ENCODE measurements around the gene LRRC3.

The LRRC3 gene

DNA sequence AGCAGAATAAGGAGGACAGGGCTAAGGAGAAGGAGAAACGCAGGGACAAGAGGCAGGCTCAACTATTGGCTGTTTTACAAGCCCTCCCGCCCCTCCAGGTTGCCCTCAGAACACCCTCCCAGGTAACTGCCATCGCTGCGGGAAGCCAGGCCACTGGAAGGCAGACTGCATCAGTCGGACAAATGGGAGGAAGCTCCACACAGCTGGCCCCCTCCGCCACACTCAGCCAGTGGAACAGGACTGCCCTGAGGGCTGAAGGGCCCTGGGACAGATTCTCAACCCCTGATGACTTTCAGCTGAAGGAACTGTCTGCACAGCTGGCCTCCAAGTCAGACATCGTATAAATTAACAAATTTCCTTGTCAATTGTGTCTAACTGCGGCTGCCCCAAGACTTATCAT is 21.8 kb downstream of the LRRC3 start:
- DNase-seq (ENCODE audit: low read depth in 4 of 4, low spot score in 1 of 4), result no peak

DNA sequence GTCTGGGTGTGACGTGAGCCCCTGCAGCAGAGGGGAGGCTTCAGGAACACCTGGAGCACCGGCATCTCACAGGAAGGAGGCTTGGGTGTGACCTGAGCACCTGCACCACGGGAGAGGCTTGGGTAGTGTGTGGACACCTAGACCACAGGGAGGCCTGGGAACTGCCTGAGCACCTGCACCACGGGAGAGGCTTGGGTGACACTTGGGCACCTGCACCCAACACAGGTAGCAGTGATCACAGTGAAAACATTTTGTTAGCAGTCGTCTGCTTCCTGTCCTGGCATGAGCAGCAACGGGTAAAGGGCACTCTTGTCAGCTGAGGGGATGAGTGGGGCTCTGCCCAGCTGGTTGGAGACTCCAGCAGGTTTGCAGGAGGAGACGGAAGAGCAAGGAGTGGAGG is 22.4 kb downstream of the LRRC3 start:
- no peak for DNase-seq (ENCODE audit: low read depth in 4 of 4, low spot score in 1 of 4)

DNA sequence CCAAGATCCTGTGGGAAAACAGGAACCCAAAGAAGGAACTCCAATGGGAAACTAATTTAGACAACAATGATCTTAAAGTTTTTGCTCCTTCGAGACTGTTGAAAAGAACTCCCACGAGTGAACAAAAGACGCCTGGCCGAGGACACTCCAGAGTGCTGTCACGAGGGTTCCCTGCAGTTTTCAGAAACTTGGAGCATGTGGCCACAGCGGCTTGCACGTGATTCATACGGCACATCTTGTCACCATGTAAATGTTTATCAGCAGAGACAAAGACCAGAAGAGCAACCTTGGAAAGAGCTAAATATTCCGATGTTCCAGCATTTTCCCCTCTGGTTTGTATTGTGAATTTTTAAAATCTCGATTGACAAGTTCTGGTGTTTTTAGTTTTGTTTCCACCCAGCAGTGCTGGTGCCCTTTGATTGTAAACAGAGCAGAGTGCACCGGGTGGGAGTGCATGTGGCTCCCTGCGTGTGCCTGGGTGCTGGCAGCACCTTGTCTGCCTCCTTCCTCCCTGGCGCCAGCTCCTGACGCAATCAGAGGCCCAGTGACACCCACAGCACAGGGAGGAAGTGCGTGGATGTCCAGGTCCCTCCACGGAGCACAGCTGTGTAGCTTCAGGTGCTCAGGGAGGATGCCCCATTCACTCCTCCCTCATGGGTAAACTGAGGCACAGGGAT is 23.0 kb downstream of the LRRC3 start:
- no peak for DNase-seq (ENCODE audit: low read depth in 4 of 4, low spot score in 1 of 4)

DNA sequence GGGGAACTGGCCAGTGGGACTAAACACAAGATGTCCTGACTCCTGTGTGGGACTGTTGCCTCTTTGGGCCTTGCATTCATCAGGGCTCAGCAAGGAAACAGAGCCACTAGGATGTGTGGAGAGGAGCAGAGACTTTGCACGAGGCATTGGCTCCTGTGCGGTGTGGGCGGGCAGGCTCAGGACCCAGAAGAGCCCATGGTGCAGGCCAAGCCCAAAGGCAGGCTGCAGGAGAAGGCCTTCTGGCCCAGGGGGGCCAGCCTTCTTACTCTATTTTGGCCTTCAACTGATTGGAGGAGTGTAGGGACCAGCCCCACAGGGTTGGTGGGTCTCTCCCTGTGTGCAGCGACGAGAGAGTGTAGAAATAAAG is 23.5 kb downstream of the LRRC3 start:
- no peak for DNase-seq (ENCODE audit: low read depth in 4 of 4, low spot score in 1 of 4)

DNA sequence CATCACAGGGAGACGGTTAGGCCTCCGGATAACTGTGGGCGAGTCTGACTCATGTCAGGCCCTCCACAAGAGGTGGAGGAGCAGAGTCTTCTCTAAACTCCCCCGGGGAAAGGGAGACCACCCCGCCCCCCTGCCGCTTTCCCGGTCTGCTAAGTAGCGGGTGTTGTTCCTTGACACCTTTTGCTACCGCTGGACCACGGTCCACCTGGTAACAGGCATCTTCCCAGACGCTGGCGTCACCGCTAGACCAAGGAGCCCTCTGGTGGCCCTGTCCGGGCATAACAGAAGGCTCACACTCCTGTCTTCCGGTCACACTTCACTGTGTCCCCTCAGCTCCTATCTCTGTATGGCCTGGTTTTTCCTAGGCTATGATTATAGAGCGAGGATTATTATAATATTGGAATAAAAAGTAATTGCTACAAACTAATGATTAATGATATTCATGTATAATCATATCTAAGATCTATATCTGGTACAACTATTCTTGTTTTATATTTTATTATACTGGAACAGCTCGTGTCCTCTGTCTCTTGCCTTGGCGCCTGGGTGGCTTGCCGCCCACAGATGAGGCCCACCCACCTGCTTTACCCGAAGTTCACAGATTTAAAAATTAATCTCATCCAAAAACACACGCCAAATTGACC is 24.4 kb downstream of the LRRC3 start:
- peak in 2 of 4 experiments; percentile 25 to 27 for DNase-seq (ENCODE audit: low read depth in 4 of 4, low spot score in 1 of 4)

DNA sequence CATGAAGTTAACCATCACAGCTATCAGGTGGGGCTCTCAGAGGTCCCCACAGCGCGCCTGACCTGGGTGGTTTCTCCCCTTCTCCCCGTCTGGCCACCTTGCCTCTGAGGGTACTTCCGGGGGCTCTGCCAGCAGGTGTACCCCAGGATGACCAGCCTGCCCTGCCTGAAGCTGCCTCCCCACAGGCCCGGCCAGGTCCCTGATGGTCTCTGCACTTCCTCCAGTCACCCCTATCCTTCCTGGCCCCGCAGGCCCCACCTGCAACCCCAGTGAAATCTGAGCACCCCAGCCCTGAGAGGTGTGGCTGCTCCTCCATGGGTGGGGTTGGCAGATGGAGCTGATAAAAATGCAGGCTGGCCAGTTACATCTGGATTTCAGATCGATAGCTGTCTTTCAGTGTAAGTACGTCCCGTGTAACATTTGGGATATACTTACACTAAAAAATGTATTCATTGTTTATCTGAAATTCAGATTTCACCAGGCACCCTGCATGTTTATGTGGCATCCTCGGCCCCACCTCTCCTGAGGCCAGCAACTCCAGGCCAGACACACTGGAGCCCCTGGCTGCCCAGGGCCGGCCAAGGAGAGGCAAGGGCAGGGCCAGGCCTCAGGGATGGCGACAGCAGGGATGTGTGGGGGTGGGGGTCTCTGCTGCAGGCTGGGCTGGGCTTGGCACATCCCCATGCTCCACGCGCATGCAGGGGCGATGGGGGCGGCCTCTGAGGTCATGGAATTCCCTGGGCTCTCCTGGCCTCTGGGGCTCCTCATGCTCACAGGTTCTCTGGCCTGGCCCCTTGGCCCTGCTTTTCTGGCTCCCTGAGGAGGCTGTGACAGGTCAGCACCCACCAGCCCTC is 25.1 kb downstream of the LRRC3 start:
- no peak for DNase-seq (ENCODE audit: low read depth in 4 of 4, low spot score in 1 of 4)

DNA sequence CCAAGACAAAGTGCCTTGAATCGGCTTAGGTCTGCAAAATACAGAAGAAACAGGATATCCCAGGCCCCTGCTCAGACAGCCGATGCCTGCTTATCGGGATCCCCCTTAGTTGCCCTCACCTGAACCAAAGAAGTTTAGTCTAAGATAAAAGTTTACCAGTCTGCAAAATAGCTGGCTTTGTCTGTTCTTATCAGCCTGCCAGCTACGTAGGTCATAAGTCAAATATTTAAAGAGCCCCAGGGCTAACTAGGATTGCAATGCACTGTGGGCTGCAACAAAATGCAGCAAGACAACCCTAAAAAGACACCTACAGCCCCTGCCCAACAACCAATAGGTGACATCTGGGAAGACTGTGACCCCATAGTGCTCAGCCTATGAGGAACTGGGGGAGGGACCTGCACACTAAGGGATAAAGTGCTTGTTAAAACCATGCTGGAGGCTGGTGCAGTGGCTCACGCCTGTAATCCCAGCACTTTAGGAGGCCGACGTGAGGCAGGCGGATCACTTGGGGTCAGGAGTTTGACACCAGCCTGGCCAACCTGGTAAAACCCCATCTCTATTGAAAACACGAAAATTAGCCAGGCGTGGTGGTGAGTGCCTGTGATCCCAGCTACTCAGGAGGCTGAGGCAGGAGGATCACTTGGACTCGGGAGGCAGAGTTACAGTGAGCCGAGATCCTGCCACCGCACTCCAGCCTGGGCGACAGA is 27.4 kb downstream of the LRRC3 start:
- no peak for DNase-seq (ENCODE audit: low read depth in 4 of 4, low spot score in 1 of 4)

DNA sequence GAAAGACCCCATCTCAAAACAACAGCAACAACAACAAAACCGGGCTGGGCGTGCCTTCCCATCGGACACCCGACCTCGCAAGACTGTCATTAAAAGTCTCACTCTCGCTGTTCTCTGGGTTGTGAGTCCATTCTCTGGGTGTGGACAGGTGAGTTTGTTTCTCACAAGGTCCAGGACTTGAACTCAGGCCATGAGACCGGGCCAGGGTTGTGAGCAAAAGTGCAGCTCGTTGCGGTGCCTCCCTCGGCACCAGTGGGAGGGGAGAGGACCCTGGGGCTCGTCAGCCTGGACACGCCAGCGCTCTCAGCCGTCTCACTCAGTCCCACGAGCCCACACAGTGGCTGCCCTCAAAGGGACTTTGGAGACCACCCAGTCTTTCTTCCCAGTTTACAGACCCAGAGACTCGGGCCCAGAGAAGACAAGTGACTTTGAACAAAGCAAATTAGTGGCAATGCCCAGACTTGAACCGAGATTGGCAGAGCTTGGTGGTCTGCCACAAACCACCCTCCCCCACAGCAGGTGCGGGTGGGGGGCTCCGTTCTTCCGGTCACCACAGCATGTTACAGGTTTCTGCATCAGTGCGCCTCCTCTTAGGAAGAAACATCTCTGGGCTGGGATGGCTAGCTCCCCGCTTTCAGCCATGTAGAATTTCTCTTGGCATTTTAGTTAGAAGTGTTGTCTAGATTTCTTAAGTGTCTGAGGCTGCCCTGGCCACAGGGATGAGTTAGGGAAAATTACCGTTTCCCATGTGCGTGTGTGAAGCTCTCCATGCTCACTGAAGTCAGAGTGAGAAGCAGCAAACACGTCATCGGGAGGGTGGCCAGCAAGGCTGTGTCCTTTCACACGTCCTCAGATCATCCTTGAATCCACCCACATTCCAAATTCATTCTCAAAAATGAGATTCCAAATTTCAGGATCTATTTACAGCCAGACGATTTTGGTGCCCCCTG is 28.3 kb downstream of the LRRC3 start:
- DNase-seq (ENCODE audit: low read depth in 4 of 4, low spot score in 1 of 4), result no peak

DNA sequence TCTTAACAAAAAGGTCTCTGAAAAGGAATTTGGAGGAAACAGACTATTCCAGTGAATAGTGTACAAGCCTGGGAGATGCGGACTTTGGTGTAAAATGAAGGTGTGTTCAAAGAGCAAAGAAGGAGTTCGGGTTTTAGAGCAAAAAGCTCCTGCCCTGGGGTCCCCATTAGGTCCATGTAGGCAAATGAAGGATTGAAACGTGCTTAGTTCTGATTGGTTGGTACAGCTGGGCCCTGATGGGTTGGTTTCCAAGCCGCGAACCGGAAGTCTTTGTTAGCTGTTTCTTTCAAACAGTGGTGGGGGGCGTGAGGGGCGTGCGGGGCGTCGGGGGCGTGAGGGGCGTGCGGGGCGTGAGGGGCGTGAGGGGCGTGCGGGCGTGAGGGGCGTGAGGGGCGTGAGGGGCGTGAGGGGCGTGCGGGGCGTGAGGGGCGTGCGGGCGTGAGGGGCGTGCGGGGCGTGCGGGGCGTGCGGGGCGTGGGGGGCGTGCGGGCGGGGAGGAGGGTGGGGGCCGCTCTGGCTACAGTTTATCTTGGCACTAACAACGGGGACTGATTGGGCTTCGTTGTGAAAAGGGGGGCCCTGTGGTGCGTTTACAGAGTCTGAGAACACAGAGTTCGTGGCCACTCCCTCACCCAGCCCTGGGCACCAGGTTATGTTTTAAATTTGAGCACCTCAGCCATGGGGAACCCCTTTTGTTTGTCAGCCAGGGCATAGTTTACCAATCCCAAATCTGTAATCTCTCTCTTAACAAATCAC is 29.4 kb downstream of the LRRC3 start:
- DNase-seq (ENCODE audit: low read depth in 4 of 4, low spot score in 1 of 4), result no peak

DNA sequence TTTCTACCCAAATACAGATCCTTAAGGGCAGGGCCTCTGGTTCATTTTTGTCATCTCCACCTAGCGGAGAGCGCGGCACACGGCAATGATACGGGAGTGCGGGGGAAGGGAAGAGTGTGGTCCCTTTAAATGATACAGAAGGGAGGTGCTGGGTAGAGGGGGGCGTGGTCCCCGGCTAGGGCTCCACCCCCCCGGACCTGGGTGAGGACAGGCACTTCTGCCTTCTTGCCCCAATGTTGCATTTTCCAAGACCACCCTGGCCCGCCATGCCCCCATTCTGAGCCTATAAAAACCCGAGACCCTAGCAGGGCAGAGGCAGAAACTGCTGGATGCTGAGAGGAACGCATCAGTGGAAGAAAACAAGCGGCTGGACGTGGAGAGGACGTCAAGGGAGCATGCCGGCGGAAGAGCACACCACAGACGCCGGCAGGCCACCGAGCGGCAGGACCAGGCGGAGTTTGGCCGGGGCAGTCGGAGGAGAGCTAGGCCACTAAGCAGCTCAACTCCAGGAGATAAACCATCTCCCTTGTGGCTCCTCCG is 30.0 kb downstream of the LRRC3 start:
- peak in 3 of 4 experiments; percentile 30 to 42 (median 33) for DNase-seq (ENCODE audit: low read depth in 4 of 4, low spot score in 1 of 4)

DNA sequence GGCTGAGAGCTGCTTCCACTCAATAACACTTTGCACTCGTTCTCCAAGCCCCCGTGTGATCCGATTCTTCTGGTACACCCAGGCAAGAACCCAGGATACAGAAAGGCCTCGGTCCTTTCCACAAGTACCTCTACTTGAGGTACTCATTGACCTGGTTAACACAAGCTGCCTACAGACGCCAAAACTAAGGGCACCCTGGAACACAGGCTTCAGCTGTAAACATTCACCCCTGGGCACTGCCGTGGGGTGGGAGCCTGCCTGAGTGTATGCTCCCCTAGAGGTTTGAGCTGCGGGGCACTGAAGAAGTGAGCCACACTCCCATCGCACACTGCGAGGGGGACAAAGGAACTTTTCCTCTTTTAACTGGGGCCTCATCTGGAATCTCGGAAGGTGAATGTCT is 30.5 kb downstream of the LRRC3 start:
- DNase-seq (ENCODE audit: low read depth in 4 of 4, low spot score in 1 of 4), result no peak

DNA sequence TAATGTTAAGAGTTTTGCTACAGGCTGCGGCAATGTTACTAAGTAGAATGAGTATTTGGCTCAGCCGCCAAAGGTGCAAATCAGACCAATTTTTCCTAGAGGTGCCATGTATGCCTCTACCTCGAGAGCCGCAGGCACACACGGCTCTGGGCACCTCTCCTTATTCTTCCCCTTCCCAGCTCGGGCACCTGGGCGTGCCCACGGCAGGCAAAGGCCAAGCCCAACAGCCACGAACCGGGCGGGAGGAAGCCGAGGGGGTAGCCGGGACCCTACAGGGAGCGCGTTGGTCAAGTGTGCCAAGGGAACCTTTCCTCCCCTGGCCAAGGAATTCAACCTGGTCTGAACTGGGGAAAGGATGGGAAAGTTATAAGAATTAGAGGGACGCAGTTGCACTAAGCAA is 31.0 kb downstream of the LRRC3 start:
- DNase-seq (ENCODE audit: low read depth in 4 of 4, low spot score in 1 of 4), result no peak

DNA sequence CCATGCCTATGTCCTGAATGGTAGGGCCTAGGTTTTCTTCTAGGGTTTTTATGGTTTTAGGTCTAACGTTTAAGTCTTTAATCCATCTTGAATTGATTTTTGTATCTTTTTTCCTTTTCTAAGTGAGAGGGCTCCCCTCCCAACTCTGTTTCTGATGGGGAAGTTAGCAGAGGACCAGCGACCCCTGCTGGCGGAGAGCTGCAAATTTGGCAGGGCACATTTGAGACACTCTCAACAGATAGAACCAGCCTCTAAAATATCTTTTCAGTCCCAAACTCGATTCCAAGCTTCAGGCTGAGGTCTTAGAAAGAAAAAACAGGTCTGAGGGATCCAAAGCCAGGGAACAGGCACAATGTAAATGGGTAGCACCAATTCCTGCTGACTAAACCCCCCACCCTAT is 32.5 kb downstream of the LRRC3 start:
- DNase-seq (ENCODE audit: low read depth in 4 of 4, low spot score in 1 of 4), result peak in 3 of 4 experiments; percentile 32 to 41 (median 33)

DNA sequence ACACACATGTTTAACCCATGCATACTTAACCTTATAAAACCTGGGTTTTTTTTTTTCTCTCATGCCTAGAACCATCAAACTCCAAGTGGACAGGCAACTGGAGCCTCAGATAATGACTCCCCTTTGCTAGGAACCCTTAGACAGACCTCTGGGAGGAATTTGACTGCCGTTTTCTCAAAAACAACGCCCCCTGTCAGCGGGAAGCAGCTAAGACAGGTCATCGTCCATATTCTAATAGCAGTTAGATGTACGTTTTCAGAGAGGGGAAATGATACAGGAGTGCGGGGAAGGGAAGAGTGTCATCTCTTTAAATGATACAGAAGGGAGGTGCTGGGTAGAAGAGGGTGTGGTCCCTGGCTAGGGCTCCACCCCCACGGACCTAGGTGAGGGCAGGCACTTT is 34.7 kb downstream of the LRRC3 start:
- DNase-seq (ENCODE audit: low read depth in 4 of 4, low spot score in 1 of 4), result no peak

DNA sequence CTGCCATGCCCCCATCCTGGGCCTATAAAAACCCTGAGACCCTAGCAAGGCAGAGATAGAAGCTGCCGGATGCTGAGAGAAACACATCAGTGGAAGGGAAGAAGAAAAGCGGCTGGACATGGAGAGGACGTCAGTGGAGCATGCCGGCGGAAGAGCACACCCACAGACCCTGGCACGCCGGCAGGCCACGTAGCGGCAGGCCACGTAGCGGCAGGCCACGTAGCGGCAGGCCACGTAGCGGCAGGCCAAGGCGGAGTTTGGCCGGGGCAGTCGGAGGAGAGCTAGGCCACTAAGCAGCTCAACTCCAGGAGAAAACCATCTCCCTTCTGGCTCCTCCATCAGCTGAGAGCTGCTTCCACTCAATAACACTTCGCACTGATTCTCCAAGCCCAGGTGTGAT is 35.1 kb downstream of the LRRC3 start:
- no peak for DNase-seq (ENCODE audit: low read depth in 4 of 4, low spot score in 1 of 4)

DNA sequence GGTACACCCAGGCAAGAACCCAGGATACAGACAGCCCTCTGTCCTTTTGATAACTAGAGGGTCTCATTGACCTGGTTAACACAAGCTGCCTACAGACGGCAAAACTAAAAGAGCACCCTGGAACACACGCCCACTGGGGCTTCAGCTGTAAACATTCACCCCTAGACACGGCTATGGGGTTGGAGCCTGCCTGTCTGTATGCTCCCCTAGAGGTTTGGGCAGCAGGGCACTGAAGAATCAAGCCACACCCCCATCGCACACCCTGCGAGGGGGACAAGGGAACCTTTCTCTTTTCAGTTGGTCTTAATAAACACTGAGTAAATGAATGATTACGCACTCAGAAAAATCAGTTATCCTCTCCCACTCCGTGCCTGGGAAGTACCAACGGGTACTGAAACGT is 35.5 kb downstream of the LRRC3 start:
- DNase-seq (ENCODE audit: low read depth in 4 of 4, low spot score in 1 of 4), result no peak

DNA sequence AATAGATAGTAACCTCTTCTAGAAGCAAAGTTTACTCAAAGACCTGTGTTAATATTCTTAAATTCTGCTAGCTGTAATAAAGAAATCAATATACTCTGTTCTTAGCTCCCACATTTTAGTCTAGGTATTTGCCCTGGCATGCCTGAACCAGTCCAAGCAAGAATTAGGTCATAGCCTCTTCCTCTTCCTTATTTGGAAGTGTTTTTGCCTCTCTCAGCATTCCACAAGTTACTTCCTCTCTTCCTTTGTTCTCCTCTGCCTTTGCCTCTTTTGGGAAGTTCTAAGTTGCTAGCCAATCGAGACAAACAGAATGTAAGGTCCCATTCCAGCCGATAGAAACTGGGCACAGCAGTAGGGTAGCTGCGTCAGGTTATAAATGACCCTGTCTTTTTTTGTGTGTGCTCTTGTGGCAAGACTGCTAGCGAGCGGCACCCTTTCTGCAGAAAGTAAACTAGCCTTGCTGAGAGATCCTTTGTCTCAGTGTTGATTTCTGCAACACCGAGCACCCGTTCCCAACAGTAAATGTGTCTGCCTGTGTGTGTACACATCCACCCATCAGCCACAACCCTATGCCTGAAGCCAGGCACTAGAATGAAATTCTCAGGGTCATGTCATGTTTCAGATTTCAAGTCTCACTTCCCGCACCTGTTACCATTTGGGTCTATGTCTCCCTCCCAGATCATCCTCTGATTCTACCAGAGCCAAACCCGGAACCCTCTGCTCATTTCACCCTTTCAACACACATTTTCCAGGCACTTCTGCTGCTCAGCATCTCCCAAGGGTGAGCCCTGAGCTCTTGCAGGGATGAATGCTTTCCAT is 37.5 kb downstream of the LRRC3 start:
- no peak for DNase-seq (ENCODE audit: low read depth in 4 of 4, low spot score in 1 of 4)

DNA sequence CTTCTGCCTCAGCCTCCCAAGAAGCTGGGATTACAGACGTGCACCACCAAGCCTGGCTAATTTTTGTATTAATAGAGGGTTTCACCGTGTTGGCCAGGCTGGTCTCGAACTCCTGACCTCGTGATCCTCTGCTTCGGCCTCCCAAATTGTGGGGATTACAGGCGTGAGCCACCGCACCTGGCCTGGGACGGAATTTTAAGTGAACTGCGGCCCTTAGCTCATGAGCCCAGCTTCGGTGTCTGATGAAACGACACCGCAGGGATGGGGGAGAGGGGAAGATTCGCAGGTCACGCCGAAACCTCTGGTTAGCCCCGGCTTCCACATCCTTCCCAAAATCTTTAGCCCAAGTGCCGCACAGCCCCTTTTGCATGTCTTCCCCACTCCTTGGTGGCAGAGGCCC is 39.1 kb downstream of the LRRC3 start:
- no peak for DNase-seq (ENCODE audit: low read depth in 4 of 4, low spot score in 1 of 4)

DNA sequence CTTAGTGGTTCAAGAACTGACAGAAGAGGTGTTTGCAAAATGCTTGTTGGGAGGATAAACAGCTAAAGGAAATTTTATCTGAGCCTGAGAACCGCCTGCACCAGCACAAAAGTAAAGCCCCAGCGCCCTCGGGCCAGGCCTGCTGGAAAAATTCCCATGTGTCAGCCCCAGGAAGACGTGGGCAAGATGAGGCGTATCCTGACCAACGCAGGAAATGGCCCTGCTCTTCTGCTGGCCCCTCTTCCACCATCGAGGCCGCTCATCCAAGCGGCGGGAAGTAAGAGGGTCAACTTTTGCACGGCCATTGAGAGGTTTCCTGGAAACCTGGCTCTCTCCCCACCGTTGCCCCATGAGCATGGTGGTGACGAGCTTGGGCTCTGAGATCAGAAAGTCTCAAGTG is 39.6 kb downstream of the LRRC3 start:
- DNase-seq (ENCODE audit: low read depth in 4 of 4, low spot score in 1 of 4), result no peak
